Measurements from ENCODE around the gene IGLL5.

IGLL5 gene

DNA sequence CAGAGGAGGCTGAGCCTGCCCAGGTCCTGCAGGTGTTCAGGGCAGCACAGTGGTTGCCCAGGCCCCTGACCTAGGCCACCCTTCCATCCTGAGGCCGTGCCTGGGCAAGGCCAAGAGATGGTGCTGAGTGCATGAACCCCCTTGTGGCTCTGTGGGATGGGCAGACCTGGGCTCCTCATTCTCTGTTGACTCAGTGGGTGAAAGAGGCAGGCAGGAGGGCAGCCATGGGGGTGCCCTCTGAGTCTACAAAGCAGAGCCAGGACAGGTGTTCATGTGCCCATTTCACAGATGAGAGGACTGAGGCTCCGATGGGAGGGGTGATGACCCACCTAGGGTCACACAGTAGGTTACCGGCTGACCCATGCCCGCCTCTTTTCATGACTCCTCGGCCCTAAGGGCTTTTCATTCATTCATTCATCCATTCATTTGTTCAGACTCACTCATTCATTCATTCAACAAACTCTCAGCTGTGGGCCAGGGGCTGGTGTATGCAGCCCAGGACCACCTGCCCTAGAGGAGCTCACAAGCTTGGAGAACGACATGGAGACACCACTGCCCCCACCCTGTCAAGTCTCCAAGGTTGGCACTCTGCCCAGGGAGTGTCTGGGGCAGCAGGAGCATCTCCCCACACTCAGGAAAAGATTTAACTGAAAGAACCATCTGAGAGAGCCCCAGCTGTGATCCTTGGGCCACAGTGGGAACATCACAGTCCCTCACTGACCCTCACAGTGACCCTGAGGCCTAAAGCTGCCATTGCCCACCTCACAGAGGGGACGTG lies 40.5 kb downstream of the IGLL5 start:
- DNase-seq, result no peak
- Histone ChIP-seq H3K36me3 (ENCODE audit: control insufficient read depth, insufficient read depth, low read length) (no peaks in the 10 kb centered on the region), H3K9me3 (ENCODE audit: control insufficient read depth, low read length) (no peaks in the 10 kb centered on the region), H3K4me3 (ENCODE audit: insufficient read depth, low read depth, low read length, poor library complexity, severe bottlenecking) (no peak overlapping the region), H3K4me1 (ENCODE audit: control insufficient read depth, insufficient read depth, low read length, poor library complexity, severe bottlenecking) (peaks cover 15% of the 10 kb centered on the region), H3K27me3 (replicated peaks; ENCODE audit: control insufficient read depth, insufficient read depth, low read length, poor library complexity, severe bottlenecking) (no peaks in the 10 kb centered on the region), H3K27ac (ENCODE audit: insufficient read depth, low read length, poor library complexity, severe bottlenecking) (no peak overlapping the region)

DNA sequence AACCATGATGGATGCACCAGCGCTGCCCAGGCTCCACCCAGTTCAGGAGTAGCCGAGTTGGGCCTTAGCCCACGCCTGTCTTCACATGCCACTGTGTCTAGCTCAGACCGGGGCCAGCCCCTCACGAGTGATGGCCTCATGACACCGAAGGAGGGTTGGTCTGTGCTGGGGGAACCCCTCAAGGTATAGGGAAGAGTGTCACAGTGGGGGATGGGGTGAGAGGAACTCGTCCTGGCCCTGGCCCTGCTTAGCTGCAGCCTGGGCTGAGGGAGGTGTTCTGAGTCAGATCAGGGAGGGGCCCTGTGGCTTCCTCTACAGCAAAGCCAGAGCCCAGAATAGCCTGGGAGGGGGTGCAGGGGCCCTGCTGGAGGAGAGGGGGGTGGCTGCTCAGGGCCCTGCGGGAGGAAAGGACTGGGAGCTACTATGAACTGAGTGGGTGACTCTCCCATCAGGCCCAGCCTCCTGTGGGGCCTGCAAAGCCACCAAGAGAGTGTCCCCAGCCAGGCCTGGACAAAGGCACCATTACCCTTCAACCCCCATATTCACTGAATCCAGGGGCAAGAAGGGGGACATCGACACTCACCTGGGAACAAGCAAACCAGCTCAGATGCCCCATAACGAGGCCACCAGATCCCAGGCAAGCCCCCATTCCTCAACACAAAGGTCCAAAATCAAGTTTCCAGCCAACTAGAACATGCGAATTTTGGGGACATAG lies 41.2 kb downstream of the IGLL5 start:
- Histone ChIP-seq H3K27ac (ENCODE audit: insufficient read depth, low read length, poor library complexity, severe bottlenecking) (no peak overlapping the region), H3K4me1 (ENCODE audit: control insufficient read depth, insufficient read depth, low read length, poor library complexity, severe bottlenecking) (peaks cover 15% of the 10 kb centered on the region), H3K9me3 (ENCODE audit: control insufficient read depth, low read length) (no peaks in the 10 kb centered on the region), H3K27me3 (replicated peaks; ENCODE audit: control insufficient read depth, insufficient read depth, low read length, poor library complexity, severe bottlenecking) (no peaks in the 10 kb centered on the region), H3K36me3 (ENCODE audit: control insufficient read depth, insufficient read depth, low read length) (no peaks in the 10 kb centered on the region), H3K4me3 (ENCODE audit: insufficient read depth, low read depth, low read length, poor library complexity, severe bottlenecking) (no peak overlapping the region)
- DNase-seq, result peak; percentile 11 to 23 (median 17)

DNA sequence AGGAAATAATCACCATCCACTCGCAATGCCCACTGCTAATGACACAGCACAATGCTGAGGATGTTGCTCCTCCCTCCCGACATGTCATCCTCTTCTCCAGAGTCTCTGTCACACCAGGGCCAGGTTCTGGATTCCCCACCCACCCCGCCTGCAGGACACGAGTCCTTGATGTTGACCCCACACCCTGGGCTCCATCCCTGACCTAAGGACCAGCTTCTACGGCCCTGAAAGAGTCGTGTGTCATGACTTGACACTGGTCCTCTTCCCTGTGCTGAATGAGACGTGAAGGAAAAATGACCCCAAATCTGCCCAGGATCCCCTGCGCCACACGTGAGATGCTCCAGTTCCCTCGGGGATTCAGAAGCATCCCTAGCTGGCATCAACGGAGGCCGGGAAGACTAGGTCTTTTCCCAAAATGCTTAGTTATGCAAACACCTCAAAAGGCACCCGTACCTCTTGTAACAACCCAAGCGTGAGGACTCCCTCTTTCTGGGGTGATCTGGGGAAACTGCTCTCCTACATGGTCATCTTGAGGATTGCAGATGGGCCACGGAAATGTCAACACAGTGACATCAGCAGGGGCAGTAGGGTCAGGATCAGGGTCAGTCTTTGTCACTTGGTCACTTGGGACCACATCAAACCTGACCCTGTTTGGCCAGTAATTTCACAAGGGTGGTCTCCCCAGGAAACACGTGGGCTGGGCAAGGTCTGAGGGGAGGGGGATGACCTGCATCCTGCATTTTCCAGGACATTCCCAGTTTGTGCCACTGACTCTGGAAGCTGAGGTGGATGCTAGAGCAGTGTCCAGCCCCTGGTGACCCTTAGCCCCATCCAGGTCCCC lies 42.0 kb downstream of the IGLL5 start:
- Histone ChIP-seq H3K4me3 (ENCODE audit: insufficient read depth, low read depth, low read length, poor library complexity, severe bottlenecking) (no peak overlapping the region), H3K27me3 (replicated peaks; ENCODE audit: control insufficient read depth, insufficient read depth, low read length, poor library complexity, severe bottlenecking) (no peaks in the 10 kb centered on the region), H3K9me3 (ENCODE audit: control insufficient read depth, low read length) (no peaks in the 10 kb centered on the region), H3K36me3 (ENCODE audit: control insufficient read depth, insufficient read depth, low read length) (no peaks in the 10 kb centered on the region), H3K4me1 (ENCODE audit: control insufficient read depth, insufficient read depth, low read length, poor library complexity, severe bottlenecking) (peaks cover 12% of the 10 kb centered on the region), H3K27ac (ENCODE audit: insufficient read depth, low read length, poor library complexity, severe bottlenecking) (no peak overlapping the region)
- no peak for DNase-seq

DNA sequence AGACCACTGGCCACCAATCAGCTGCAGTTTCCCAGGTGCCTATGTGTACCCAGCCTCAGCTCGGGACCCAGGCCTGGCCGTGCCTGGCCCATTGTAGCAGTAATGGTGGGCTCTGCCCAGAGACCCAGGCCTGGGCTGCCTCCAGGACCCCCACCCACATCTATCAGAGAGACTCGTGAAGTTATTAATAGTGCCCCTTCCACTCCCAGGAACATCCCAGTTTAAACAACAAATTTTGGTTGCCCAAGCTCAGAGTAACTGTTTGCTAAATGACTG lies 42.5 kb downstream of the IGLL5 start:
- Histone ChIP-seq H3K36me3 (ENCODE audit: control insufficient read depth, insufficient read depth, low read length) (no peaks in the 10 kb centered on the region), H3K9me3 (ENCODE audit: control insufficient read depth, low read length) (no peaks in the 10 kb centered on the region), H3K27ac (ENCODE audit: insufficient read depth, low read length, poor library complexity, severe bottlenecking) (no peak overlapping the region), H3K4me1 (ENCODE audit: control insufficient read depth, insufficient read depth, low read length, poor library complexity, severe bottlenecking) (peaks cover 12% of the 10 kb centered on the region), H3K27me3 (replicated peaks; ENCODE audit: control insufficient read depth, insufficient read depth, low read length, poor library complexity, severe bottlenecking) (no peaks in the 10 kb centered on the region), H3K4me3 (ENCODE audit: insufficient read depth, low read depth, low read length, poor library complexity, severe bottlenecking) (no peak overlapping the region)
- no peak for DNase-seq

DNA sequence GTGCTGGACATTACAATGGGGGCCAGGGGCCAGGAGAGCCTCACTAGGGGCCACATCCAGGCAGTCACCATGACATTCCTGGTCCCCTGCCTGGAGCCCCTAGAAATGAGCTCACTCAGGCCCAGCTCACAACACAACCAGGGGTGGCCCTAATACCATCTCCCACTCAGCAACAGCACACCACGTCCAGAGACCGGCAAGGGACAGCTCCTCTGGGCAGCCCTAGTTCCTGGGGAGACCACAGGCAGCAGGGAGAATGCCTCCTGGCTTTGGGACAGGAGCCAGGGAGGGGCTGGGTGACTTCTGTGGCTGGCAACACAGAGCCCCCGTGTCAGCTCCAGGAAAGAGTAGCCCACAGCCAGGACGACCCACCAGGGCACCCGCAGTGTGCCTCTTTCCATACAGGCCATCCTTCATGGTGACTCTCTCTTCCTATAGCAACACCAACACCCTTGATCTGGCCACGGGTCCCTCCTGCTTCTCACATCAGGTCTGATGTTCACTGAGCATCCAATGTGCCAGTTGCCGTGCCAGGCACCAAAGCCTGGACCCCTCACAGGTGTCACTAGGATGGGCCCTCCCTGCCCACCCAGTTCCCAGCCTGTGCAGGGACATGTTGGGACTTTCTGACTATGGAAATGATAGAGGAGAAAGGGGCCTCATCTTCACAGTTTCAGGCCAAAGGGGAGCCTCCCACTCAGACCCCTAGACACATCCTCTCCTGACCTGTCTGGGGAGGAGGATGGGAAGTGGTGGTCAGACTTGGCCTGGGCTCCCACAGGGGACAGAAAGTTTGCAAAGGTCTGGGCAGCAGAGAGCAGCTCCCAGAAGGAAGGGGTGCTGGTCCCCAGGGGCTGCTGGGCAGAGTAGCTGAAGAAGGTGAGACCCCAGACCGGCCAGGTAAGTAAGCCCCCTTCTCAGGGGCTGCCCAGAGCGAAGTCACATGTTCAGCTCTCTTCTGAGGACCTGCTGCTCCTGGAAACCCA lies 43.2 kb downstream of the IGLL5 start:
- no peak overlapping the region for H3K4me3 ChIP-seq (ENCODE audit: insufficient read depth, low read depth, low read length, poor library complexity, severe bottlenecking)
- no peak for DNase-seq
- peaks cover 12% of the 10 kb centered on the region for H3K4me1 ChIP-seq (ENCODE audit: control insufficient read depth, insufficient read depth, low read length, poor library complexity, severe bottlenecking)
- no peaks in the 10 kb centered on the region for H3K9me3 ChIP-seq (ENCODE audit: control insufficient read depth, low read length)
- H3K36me3 ChIP-seq (ENCODE audit: control insufficient read depth, insufficient read depth, low read length), result no peaks in the 10 kb centered on the region
- no peak overlapping the region for H3K27ac ChIP-seq (ENCODE audit: insufficient read depth, low read length, poor library complexity, severe bottlenecking)
- H3K27me3 ChIP-seq (replicated peaks; ENCODE audit: control insufficient read depth, insufficient read depth, low read length, poor library complexity, severe bottlenecking), result no peaks in the 10 kb centered on the region

DNA sequence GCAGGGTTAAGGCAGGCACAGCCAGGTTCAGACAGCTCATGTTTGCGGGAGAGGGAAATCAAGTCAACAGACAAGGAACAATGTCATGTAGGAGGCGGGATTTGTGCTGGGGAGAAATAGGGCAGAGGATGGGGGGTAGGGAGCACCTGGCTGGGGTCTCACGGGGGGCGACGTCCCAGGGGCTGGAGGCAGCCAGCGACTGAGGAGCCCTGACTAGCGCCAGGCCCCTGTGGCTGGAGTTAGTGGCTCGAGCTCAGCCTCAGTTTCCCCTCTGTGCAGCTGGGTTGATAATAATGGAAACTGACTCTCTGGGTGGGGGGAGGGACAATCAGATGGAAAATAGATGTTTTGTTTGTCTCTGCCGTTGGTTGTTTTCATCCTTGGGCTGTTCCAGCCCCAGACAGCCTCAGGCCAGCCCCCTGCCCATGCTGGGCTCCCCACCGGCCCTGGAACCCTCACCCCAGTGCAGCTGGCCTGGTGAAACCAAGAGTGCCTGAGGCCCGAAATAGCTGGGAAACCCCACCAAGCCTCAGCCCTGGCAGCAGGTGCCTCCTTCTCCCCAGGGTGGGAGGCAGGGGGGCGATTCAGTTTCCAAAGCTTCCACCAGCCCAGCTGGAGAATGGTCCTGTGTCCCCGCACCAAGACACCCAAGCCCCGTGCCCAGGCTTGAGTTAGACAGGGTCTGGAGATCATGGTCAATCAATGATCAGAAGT lies 44.1 kb downstream of the IGLL5 start:
- no peaks in the 10 kb centered on the region for H3K36me3 ChIP-seq (ENCODE audit: control insufficient read depth, insufficient read depth, low read length)
- H3K4me1 ChIP-seq (ENCODE audit: control insufficient read depth, insufficient read depth, low read length, poor library complexity, severe bottlenecking), result peaks cover 12% of the 10 kb centered on the region
- H3K27ac ChIP-seq (ENCODE audit: insufficient read depth, low read length, poor library complexity, severe bottlenecking), result no peak overlapping the region
- no peaks in the 10 kb centered on the region for H3K27me3 ChIP-seq (replicated peaks; ENCODE audit: control insufficient read depth, insufficient read depth, low read length, poor library complexity, severe bottlenecking)
- H3K9me3 ChIP-seq (ENCODE audit: control insufficient read depth, low read length), result no peaks in the 10 kb centered on the region
- no peak for DNase-seq
- H3K4me3 ChIP-seq (ENCODE audit: insufficient read depth, low read depth, low read length, poor library complexity, severe bottlenecking), result no peak overlapping the region

DNA sequence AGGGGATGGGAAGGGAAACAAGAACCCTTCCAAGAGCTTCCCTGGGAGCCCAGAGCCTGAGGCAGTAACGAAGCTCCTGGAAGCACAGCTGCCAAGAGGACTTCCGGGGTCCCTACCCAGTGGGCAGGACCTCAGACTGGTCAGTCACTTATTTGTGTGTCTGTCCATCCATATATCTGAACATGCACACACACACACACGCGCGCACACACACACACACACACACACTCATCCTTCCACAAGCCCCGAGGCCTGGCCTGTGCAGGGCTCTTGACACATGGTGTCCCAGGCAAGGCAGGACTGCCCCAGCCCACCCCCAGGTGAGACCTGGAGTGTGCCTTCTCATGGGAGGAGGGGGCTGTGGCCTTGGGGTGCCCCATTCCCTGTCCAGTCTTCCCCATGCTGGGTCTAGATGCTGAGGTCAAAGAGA lies 44.9 kb downstream of the IGLL5 start:
- Histone ChIP-seq H3K27me3 (replicated peaks; ENCODE audit: control insufficient read depth, insufficient read depth, low read length, poor library complexity, severe bottlenecking) (no peaks in the 10 kb centered on the region), H3K4me3 (ENCODE audit: insufficient read depth, low read depth, low read length, poor library complexity, severe bottlenecking) (no peak overlapping the region), H3K4me1 (ENCODE audit: control insufficient read depth, insufficient read depth, low read length, poor library complexity, severe bottlenecking) (peaks cover 12% of the 10 kb centered on the region), H3K27ac (ENCODE audit: insufficient read depth, low read length, poor library complexity, severe bottlenecking) (no peak overlapping the region), H3K9me3 (ENCODE audit: control insufficient read depth, low read length) (no peaks in the 10 kb centered on the region), H3K36me3 (ENCODE audit: control insufficient read depth, insufficient read depth, low read length) (no peaks in the 10 kb centered on the region)
- DNase-seq, result no peak

DNA sequence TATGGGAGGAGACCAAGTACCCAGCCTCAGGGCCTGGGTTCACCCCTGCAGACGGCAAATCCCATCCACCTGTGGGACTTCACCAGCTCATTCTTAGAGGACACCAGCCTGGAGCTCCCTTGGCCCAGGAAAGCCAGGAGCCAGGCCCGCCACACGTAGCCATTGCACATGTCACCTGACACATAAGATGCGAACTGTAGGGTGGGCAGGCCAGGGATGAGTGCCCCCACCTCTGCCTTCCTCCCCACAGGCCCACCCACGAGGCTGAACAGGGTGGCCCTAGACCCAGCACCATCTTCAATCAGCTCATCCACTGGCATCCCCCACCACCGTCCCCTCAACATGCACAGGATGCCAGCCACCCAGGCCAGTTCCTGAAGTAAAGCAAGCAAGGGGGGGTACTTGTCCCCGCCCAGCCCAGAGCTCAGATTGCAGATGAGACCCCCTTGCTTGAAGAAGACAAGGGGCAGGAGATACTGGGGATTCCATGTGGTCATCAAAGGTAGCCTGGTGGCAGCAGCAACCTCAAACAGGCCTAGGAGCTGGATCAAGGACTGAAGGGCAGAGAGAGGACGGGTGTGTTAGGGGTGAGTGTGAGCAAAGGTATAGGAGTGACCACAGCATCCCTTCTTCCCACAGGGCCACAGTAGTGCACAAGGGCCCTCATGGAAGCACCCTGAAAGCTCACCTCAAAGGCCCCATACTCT lies 45.6 kb downstream of the IGLL5 start:
- Histone ChIP-seq H3K27ac (ENCODE audit: insufficient read depth, low read length, poor library complexity, severe bottlenecking) (no peak overlapping the region), H3K9me3 (ENCODE audit: control insufficient read depth, low read length) (no peaks in the 10 kb centered on the region), H3K4me1 (ENCODE audit: control insufficient read depth, insufficient read depth, low read length, poor library complexity, severe bottlenecking) (peaks cover 10% of the 10 kb centered on the region), H3K4me3 (ENCODE audit: insufficient read depth, low read depth, low read length, poor library complexity, severe bottlenecking) (no peak overlapping the region), H3K27me3 (replicated peaks; ENCODE audit: control insufficient read depth, insufficient read depth, low read length, poor library complexity, severe bottlenecking) (no peaks in the 10 kb centered on the region), H3K36me3 (ENCODE audit: control insufficient read depth, insufficient read depth, low read length) (no peaks in the 10 kb centered on the region)
- no peak for DNase-seq
